ENCODE measurements around the gene SMPDL3A. TPM values are rescaled to one million over a fixed set of nuclear protein-coding genes. Genes with fewer than 3 reads are reported as not detected.

The SMPDL3A gene
- total RNA-seq, 4 donors from 2014 or later, result 8.6 to 14.0 (median 10.5) TPM

- TF ChIP-seq CTCF (IDR thresholded peaks at IDR 0.05) (no peak), EP300 (IDR thresholded peaks at IDR 0.05) (no peak), POLR2A (IDR thresholded peaks at IDR 0.05) (no peak)
- 55 to 56% methylated on average over 7 of the region's 7 CpGs for whole genome bisulfite sequencing, 2 donors
- no peaks in the 10 kb centered on the region for H3K4me1 ChIP-seq
Observed at GRCh38 chr6:122833021-122833491, 44.0 kb downstream of the SMPDL3A start.

GRCh38 chr6:122838060-122838780 is 49.2 kb downstream of the SMPDL3A start:
- Histone ChIP-seq H3K4me3 (no peak overlapping the region), H3K27ac (no peak overlapping the region), H3K36me3 (no peaks in the 10 kb centered on the region), H3K9me3 (no peaks in the 10 kb centered on the region), H3K4me1 (no peaks in the 10 kb centered on the region), H3K27me3 (no peaks in the 10 kb centered on the region)
- TF ChIP-seq CTCF (IDR thresholded peaks at IDR 0.05) (peak in 2 of 5 experiments; percentile 26 to 40), EP300 (IDR thresholded peaks at IDR 0.05) (no peak), POLR2A (IDR thresholded peaks at IDR 0.05) (no peak)
- whole genome bisulfite sequencing, 2 donors, result 84 to 87% methylated on average over 3 of the region's 3 CpGs
- DNase-seq (ENCODE audit: low spot score in 2 of 2), result no peak

More at GRCh38 chr6:122833021-122833491, 44.0 kb downstream of the SMPDL3A start:
- H3K27me3 ChIP-seq, result no peaks in the 10 kb centered on the region
- H3K27ac ChIP-seq, result peak overlapping the region in 1 of 4 donors; percentile 45
- DNase-seq (ENCODE audit: low spot score in 2 of 2), result no peak
- no peaks in the 10 kb centered on the region for H3K36me3 ChIP-seq
- no peaks in the 10 kb centered on the region for H3K9me3 ChIP-seq
- H3K4me3 ChIP-seq, result no peak overlapping the region

- Histone ChIP-seq H3K9me3 (no peaks in the 10 kb centered on the region), H3K27ac (no peak overlapping the region), H3K4me3 (no peak overlapping the region), H3K36me3 (no peaks in the 10 kb centered on the region), H3K27me3 (no peaks in the 10 kb centered on the region), H3K4me1 (no peaks in the 10 kb centered on the region)
- peak; percentile 57 to 64 (median 62) for TF ChIP-seq CTCF (IDR thresholded peaks at IDR 0.05)
- TF ChIP-seq EP300 (IDR thresholded peaks at IDR 0.05), result no peak
- WGBS, 2 donors, result 0 to 8% methylated on average over 1 of the region's 1 CpG
- DNase-seq (ENCODE audit: low spot score in 2 of 2), result peak; percentile 21 to 79
Observed at GRCh38 chr6:122839472-122839871, 50.4 kb downstream of the SMPDL3A start.

- Histone ChIP-seq H3K4me1 (no peaks in the 10 kb centered on the region), H3K27me3 (no peaks in the 10 kb centered on the region), H3K27ac (no peak overlapping the region), H3K4me3 (no peak overlapping the region), H3K9me3 (no peaks in the 10 kb centered on the region), H3K36me3 (no peaks in the 10 kb centered on the region)
- WGBS, 2 donors, result 62 to 67% methylated on average over 8 of the region's 8 CpGs
- no peak for DNase-seq (ENCODE audit: low spot score in 2 of 2)
- TF ChIP-seq CTCF (IDR thresholded peaks at IDR 0.05) (no peak), EP300 (IDR thresholded peaks at IDR 0.05) (no peak), POLR2A (IDR thresholded peaks at IDR 0.05) (no peak)
Observed at GRCh38 chr6:122839906-122840305, 50.8 kb downstream of the SMPDL3A start.

GRCh38 chr6:122845464-122845863 is 56.4 kb downstream of the SMPDL3A start:
- TF ChIP-seq EP300 (IDR thresholded peaks at IDR 0.05) (no peak), POLR2A (IDR thresholded peaks at IDR 0.05) (no peak), CTCF (IDR thresholded peaks at IDR 0.05) (no peak)
- H3K9me3 ChIP-seq, result no peaks in the 10 kb centered on the region
- H3K4me3 ChIP-seq, result no peak overlapping the region
- no peaks in the 10 kb centered on the region for H3K36me3 ChIP-seq
- WGBS, 2 donors, result 94 to 98% methylated on average over 9 of the region's 9 CpGs
- no peak overlapping the region for H3K27ac ChIP-seq
- no peaks in the 10 kb centered on the region for H3K4me1 ChIP-seq
- no peaks in the 10 kb centered on the region for H3K27me3 ChIP-seq
- DNase-seq (ENCODE audit: low spot score in 2 of 2), result no peak
